Lower lobe of right lung (tissue), 2 donors: ENCODE data around the gene ASCL4. TPM values are rescaled to one million over a fixed set of nuclear protein-coding genes. Genes with fewer than 3 reads are reported as not detected.

Experiments
- ATAC-seq, 2 donors: fragments of 200-7000 bp; cut with Tn5 transposase; one replicate each; pipeline ENCODE4 v1.9.1; 2020 to 2022; ENCODE audit warnings: mild to moderate bottlenecking in 2 of 2, moderate library complexity in 2 of 2
- DNase-seq: peaks from one replicate; pipeline ENCODE4 v3.0.0-alpha.2; 2020
- H3K27ac ChIP-seq: fragments of 200-600 bp; one replicate; pipeline ENCODE4 v1.8.0; 2022
- H3K27me3 ChIP-seq: fragments of 200-600 bp; one replicate; pipeline ENCODE4 v1.8.0; 2022; ENCODE audit warnings: low read depth
- H3K36me3 ChIP-seq: fragments of 200-600 bp; one replicate; pipeline ENCODE4 v1.8.0; 2022; ENCODE audit warnings: mild to moderate bottlenecking
- H3K4me1 ChIP-seq: fragments of 200-600 bp; one replicate; pipeline ENCODE4 v1.8.0; 2022
- H3K4me3 ChIP-seq: fragments of 200-600 bp; one replicate; pipeline ENCODE4 v1.8.0; 2022; ENCODE audit warnings: mild to moderate bottlenecking
- H3K9me3 ChIP-seq: fragments of 200-600 bp; one replicate; pipeline ENCODE4 v1.8.0; 2022
- CTCF ChIP-seq: fragments of 200-600 bp; IDR thresholded peaks from one replicate; pipeline ENCODE4 v1.8.0; 2022; ENCODE audit warnings: antibody characterized with exemption, mild to moderate bottlenecking
- intact Hi-C: fragments of 100-400 bp; cut with DNase I; formaldehyde crosslinking; loops from one replicate; pipeline ENCODE4 v1.11.0; 2022
- total RNA-seq: library from RNA; stranded (reverse); fragmentation: NEBNext Ultra II Directional; extraction: Animal tissue kit (Norgen Biotek cat#: 25700); gene quantifications from one replicate; pipeline ENCODE4 v1.2.1, GENCODE V29; 2021
- donor health status: DM: no; HTN: yes; CAD: no; lungs with severe emphysema.

Gene ASCL4
- total RNA-seq, 1 donor from 2014 or later: not detected

- no peaks in the 10 kb centered on the region for H3K27me3 ChIP-seq
- intact Hi-C loops: no loop called here
- no peak for ATAC-seq
Measured at GRCh38 chr12:107801150-107801549, 26.6 kb downstream of the ASCL4 start.

GRCh38 chr12:107803092-107803491 is 28.6 kb downstream of the ASCL4 start:
- Histone ChIP-seq H3K36me3 (no peaks in the 10 kb centered on the region), H3K27me3 (no peaks in the 10 kb centered on the region), H3K9me3 (no peaks in the 10 kb centered on the region), H3K4me1 (no peaks in the 10 kb centered on the region), H3K27ac (no peak overlapping the region), H3K4me3 (no peak overlapping the region)
- no peak for TF ChIP-seq CTCF
- intact Hi-C loops: no loop called here
- ATAC-seq (no peak), DNase-seq (no peak)

More at GRCh38 chr12:107801150-107801549, 26.6 kb downstream of the ASCL4 start:
- H3K4me1 ChIP-seq: no peaks in the 10 kb centered on the region
- no peak overlapping the region for H3K27ac ChIP-seq
- no peaks in the 10 kb centered on the region for H3K36me3 ChIP-seq
- no peak overlapping the region for H3K4me3 ChIP-seq
- DNase-seq: no peak
- TF ChIP-seq CTCF: no peak
- no peaks in the 10 kb centered on the region for H3K9me3 ChIP-seq

GRCh38 chr12:107805488-107806180 is 31.1 kb downstream of the ASCL4 start:
- Histone ChIP-seq H3K27me3 (no peaks in the 10 kb centered on the region), H3K36me3 (no peaks in the 10 kb centered on the region), H3K4me1 (no peaks in the 10 kb centered on the region), H3K9me3 (no peaks in the 10 kb centered on the region), H3K4me3 (no peak overlapping the region), H3K27ac (no peak overlapping the region)
- no peak for DNase-seq
- no peak for TF ChIP-seq CTCF
- intact Hi-C loops: no loop called here
- peak in 1 of 2 donors; percentile 32 for ATAC-seq

- Histone ChIP-seq H3K4me1 (no peaks in the 10 kb centered on the region), H3K27me3 (no peaks in the 10 kb centered on the region), H3K27ac (no peak overlapping the region), H3K36me3 (no peaks in the 10 kb centered on the region), H3K4me3 (no peak overlapping the region), H3K9me3 (no peaks in the 10 kb centered on the region)
- DNase-seq: no peak
- no peak for ATAC-seq
- no peak for TF ChIP-seq CTCF
- intact Hi-C loops: no loop called here
Measured at GRCh38 chr12:107807471-107808150, 33.1 kb downstream of the ASCL4 start.

GRCh38 chr12:107817250-107817649 is 42.7 kb downstream of the ASCL4 start:
- peaks cover 8% of the 10 kb centered on the region for H3K9me3 ChIP-seq
- TF ChIP-seq CTCF: no peak
- DNase-seq: no peak
- H3K36me3 ChIP-seq: no peaks in the 10 kb centered on the region
- H3K27ac ChIP-seq: no peak overlapping the region
- no peak overlapping the region for H3K4me3 ChIP-seq
- H3K27me3 ChIP-seq: no peaks in the 10 kb centered on the region
- ATAC-seq: no peak
- intact Hi-C loops: no loop called here
- H3K4me1 ChIP-seq: no peaks in the 10 kb centered on the region
